Left ventricle myocardium superior (tissue), 1 donor: ENCODE data around the gene RASAL2. TPM values are rescaled to one million over a fixed set of nuclear protein-coding genes. Genes with fewer than 3 reads are reported as not detected.

Experiments
- ATAC-seq: fragments of 200-7000 bp; cut with Tn5 transposase; one replicate; pipeline ENCODE4 v1.9.1; 2020; ENCODE audit warnings: mild to moderate bottlenecking, moderate library complexity
- DNase-seq: peaks from one replicate; pipeline ENCODE4 v3.0.0-alpha.2; 2020
- intact Hi-C: fragments of 100-400 bp; cut with micrococcal nuclease; formaldehyde crosslinking; loops from one replicate; pipeline ENCODE4 v1.11.0; 2022
- total RNA-seq: library from RNA; stranded (reverse); fragmentation: NEBNext Ultra II Directional; extraction: Animal tissue kit (Norgen Biotek cat#: 25700); gene quantifications from one replicate; pipeline ENCODE4 v1.2.1, GENCODE V29; 2021
- donor health status: DM: no; HTN: yes; CAD: no; lungs with severe emphysema.

Gene RASAL2
- total RNA-seq, 1 donor from 2014 or later, result 26.4 TPM

- no peak for DNase-seq
- no peak for ATAC-seq
- intact Hi-C loops, result no loop called here
Measured at GRCh38 chr1:178488393-178488792, 394.5 kb downstream of the RASAL2 start.

DNA sequence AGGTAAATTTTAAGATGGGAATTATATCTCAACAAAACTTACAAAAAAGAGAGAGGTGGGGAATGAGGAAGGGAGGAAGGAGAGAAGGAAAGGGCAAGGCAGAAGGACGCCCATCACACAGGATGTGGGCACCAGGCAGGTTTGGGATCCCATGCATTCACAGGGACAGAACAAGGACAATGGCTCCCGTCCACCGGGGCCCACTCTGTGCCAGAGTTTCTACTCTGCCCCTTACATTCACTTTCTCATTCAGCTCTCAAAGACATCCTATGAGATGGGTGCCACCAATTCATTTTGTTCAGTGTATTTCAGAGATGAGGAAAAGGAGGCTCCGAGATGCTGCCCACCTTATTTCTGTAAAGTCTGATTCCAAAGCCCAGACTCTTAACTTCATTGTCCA lies 395.5 kb downstream of the RASAL2 start:
- ATAC-seq (no peak), DNase-seq (no peak)
- intact Hi-C loops, result no loop called here

GRCh38 chr1:178490136-178490535 lies 396.2 kb downstream of the RASAL2 start:
- DNase-seq (no peak), ATAC-seq (no peak)
- intact Hi-C loops, result no loop called here

GRCh38 chr1:178490967-178491366 lies 397.1 kb downstream of the RASAL2 start:
- no peak for ATAC-seq
- no peak for DNase-seq
- intact Hi-C loops, result no loop called here

- no peak for ATAC-seq
- intact Hi-C loops, result no loop called here
- no peak for DNase-seq
Measured at GRCh38 chr1:178491721-178492120, 397.8 kb downstream of the RASAL2 start.

GRCh38 chr1:178492341-178492740 lies 398.4 kb downstream of the RASAL2 start:
- ATAC-seq, result no peak
- intact Hi-C loops, result no loop called here
- no peak for DNase-seq

- DNase-seq (no peak), ATAC-seq (no peak)
- intact Hi-C loops, result no loop called here
Measured at GRCh38 chr1:178493301-178493741, 399.4 kb downstream of the RASAL2 start.

DNA sequence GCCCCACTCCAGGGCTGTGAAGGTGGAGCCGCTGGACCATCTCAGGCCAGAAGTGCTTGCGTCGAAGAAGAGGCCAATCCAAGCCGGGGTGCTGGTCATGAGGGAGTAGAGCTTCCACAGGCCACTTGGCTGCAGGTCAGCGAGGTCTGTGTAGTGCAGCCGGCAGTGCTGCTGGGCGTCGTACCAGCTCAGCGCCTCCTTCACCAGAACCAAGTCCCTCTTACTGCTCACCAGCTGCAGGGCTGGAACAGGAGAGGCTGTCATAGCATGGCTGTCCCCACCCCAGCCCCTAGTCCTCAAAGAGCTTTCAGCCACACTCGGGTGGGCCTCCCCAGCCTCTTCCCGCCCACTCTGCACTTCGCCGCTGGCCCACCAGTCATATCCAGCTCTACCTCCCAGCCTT lies 400.7 kb downstream of the RASAL2 start:
- peak; percentile 73 for ATAC-seq
- intact Hi-C loops, result no loop called here
- DNase-seq, result peak; percentile 55

DNA sequence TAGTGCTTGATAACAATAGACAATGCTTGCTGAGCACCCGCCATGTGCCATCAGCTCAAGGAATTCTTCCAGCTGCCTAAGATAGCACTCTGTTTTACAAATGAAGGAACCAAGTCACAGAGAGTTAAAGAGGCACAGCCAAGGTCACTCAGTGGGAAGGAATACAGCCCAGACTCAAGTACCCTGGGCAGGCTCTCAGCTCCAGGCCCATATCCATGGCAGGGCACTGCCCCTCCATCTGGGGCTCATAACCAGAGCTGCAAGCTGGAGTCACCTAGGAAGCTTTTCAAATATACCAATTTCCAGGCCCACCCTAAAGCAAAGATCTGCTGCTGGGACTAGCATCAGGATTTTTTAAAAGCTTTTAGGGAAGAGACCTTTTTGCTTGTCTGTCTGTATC lies 401.3 kb downstream of the RASAL2 start:
- ATAC-seq (peak; percentile 73), DNase-seq (no peak)
- intact Hi-C loops, result no loop called here

- intact Hi-C loops, result no loop called here
- DNase-seq (no peak), ATAC-seq (no peak)
Measured at GRCh38 chr1:178495741-178496409, 402.0 kb downstream of the RASAL2 start.

- ATAC-seq (no peak), DNase-seq (no peak)
- intact Hi-C loops, result no loop called here
Measured at GRCh38 chr1:178496410-178497135, 402.7 kb downstream of the RASAL2 start, which contains the start of gene CLEC20A. CLEC20A (minus strand) TSS chr1:178496964; CDS start chr1:178496939, 25 bp downstream.

GRCh38 chr1:178497903-178498478 lies 404.1 kb downstream of the RASAL2 start:
- DNase-seq (no peak), ATAC-seq (no peak)
- intact Hi-C loops, result no loop called here

GRCh38 chr1:178498896-178499675 lies 405.2 kb downstream of the RASAL2 start:
- DNase-seq (no peak), ATAC-seq (no peak)
- intact Hi-C loops, result no loop called here

GRCh38 chr1:178500091-178500770 lies 406.3 kb downstream of the RASAL2 start:
- no peak for ATAC-seq
- intact Hi-C loops, result loop anchor here (10.0 kb wide), 1 partner anchor 195 kb away; no protein-coding TSS in a partner anchor
- DNase-seq, result no peak

DNA sequence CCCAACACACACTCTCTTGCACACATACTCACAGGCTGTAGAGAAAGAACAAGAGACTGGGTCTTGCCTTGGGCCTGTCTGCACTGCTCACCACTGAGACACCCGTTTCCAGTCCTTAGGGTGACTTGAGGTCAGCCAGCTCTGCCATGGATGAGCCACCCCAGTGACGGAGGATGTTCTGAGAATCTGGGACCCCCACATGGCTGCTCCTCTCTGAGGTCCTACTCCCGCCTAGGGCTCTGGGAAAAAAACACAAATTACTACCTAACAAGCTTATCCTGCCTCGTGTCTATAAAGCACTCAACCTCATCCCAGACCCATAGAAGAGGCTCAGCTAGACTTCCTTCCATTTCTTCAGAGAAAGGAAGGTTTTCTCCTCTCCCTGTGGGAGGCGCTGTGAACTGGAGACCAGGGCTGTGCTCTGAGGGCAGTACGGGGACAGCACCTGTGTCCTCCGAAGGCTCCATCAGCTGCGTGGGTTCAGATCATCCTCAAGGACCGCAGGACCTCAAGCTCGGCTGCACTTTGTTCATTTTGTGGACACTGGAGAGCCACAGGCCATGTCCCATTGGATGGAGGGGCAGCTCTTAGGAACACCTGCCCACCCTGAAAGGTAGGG lies 407.1 kb downstream of the RASAL2 start:
- DNase-seq (no peak), ATAC-seq (no peak)
- intact Hi-C loops, result loop anchor here (10.0 kb wide), 1 partner anchor 196 kb away; no protein-coding TSS in a partner anchor

GRCh38 chr1:178501705-178502329 lies 407.9 kb downstream of the RASAL2 start:
- peak; percentile 82 for ATAC-seq
- peak; percentile 82 for DNase-seq
- intact Hi-C loops, result loop anchor here (10.0 kb wide), 1 partner anchor 197 kb away; no protein-coding TSS in a partner anchor

DNA sequence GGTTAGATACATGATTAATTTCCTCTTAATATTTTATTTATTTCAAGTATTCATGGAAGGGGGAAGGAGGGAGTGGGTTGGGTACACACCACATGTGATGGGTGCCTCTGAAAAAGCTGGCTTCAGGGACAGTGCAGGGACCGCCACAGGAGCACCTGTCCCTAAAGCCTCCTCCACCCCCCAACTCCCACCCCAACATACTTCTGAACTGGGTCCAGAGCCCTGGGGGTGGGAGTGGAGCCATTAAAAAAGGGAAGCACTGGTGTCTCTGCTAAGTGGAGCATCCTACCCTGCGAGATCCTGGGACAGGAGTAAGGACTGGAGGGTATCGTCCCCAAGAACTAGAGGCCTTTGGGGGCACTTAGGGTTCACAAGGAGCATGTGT lies 408.4 kb downstream of the RASAL2 start:
- no peak for DNase-seq
- intact Hi-C loops, result loop anchor here (10.0 kb wide), 1 partner anchor 198 kb away; no protein-coding TSS in a partner anchor
- no peak for ATAC-seq

- no peak for ATAC-seq
- no peak for DNase-seq
- intact Hi-C loops, result loop anchor here (10.0 kb wide), 1 partner anchor 198 kb away; no protein-coding TSS in a partner anchor
Measured at GRCh38 chr1:178502856-178503255, 409.0 kb downstream of the RASAL2 start.
